WERI-Rb-1 (cell line): Measurements from ENCODE around the gene ITGA7.

ENCODE experiments used
- DNase-seq: peaks from one replicate; pipeline ENCODE4 v3.0.0-alpha.2; 2020
- H3K27ac ChIP-seq: fragments of 250-450 bp; sonication (Bioruptor Pico); 2 replicates; pipeline ENCODE4 v1.5.1; 2020; ENCODE audit warnings: mild to moderate bottlenecking, moderate library complexity
- H3K27me3 ChIP-seq: fragments of 250-450 bp; sonication (Bioruptor Pico); 2 replicates; pipeline ENCODE4 v1.5.1; 2021; ENCODE audit warnings: mild to moderate bottlenecking, low read depth, moderate library complexity; ENCODE audit not compliant: insufficient read depth, severe bottlenecking
- H3K36me3 ChIP-seq: fragments of 250-450 bp; sonication (Bioruptor Pico); 2 replicates; pipeline ENCODE4 v1.5.1; 2020; ENCODE audit warnings: mild to moderate bottlenecking, moderate library complexity
- H3K4me3 ChIP-seq: 2 replicates; pipeline ENCODE4 v1.5.1; 2011; ENCODE audit warnings: low read depth, mild to moderate bottlenecking, control low read depth, low read length
- H3K9me3 ChIP-seq: fragments of 250-450 bp; sonication (Bioruptor Pico); 2 replicates; pipeline ENCODE4 v1.5.1; 2021; ENCODE audit warnings: mild to moderate bottlenecking, moderate library complexity; ENCODE audit not compliant: severe bottlenecking
- TF ChIP-seq, protein P1 (sequence below): IDR thresholded peaks from 2 replicates; pipeline ENCODE4 v1.5.1; 2011; ENCODE audit warnings: low read depth, mild to moderate bottlenecking, control low read depth, inconsistent platforms, low read length

ITGA7 gene

DNA sequence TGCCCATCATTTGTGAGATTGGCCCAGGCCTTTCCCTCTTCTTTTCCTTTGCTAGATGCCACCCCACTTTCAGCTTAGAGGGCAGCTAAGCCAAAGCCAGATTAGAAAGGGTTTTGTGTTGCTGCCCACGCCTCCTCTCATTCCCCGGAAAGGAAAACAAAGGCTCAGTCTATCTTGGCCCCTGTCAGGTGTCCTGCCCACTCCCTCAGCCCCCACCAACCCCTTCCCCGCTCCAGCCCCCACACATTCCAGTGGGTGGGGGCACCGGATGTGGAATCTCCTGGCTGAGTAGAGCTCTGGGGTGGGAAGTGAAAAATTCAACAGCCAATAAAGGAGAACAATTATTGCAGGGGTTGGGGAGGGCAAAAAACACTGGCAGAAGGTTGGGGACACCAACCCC lies 10.3 kb upstream of the ITGA7 start:
- peak overlapping the region; percentile 81 for H3K27ac ChIP-seq
- peaks cover 11% of the 10 kb centered on the region for H3K36me3 ChIP-seq
- DNase-seq: peak; percentile 56
- no peak overlapping the region; the same call in 1 of the 2 replicates for H3K4me3 ChIP-seq
- no peaks in the 10 kb centered on the region for H3K27me3 ChIP-seq
- TF ChIP-seq, protein P1, sequence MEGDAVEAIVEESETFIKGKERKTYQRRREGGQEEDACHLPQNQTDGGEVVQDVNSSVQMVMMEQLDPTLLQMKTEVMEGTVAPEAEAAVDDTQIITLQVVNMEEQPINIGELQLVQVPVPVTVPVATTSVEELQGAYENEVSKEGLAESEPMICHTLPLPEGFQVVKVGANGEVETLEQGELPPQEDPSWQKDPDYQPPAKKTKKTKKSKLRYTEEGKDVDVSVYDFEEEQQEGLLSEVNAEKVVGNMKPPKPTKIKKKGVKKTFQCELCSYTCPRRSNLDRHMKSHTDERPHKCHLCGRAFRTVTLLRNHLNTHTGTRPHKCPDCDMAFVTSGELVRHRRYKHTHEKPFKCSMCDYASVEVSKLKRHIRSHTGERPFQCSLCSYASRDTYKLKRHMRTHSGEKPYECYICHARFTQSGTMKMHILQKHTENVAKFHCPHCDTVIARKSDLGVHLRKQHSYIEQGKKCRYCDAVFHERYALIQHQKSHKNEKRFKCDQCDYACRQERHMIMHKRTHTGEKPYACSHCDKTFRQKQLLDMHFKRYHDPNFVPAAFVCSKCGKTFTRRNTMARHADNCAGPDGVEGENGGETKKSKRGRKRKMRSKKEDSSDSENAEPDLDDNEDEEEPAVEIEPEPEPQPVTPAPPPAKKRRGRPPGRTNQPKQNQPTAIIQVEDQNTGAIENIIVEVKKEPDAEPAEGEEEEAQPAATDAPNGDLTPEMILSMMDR: no peak
- H3K9me3 ChIP-seq: no peaks in the 10 kb centered on the region

DNA sequence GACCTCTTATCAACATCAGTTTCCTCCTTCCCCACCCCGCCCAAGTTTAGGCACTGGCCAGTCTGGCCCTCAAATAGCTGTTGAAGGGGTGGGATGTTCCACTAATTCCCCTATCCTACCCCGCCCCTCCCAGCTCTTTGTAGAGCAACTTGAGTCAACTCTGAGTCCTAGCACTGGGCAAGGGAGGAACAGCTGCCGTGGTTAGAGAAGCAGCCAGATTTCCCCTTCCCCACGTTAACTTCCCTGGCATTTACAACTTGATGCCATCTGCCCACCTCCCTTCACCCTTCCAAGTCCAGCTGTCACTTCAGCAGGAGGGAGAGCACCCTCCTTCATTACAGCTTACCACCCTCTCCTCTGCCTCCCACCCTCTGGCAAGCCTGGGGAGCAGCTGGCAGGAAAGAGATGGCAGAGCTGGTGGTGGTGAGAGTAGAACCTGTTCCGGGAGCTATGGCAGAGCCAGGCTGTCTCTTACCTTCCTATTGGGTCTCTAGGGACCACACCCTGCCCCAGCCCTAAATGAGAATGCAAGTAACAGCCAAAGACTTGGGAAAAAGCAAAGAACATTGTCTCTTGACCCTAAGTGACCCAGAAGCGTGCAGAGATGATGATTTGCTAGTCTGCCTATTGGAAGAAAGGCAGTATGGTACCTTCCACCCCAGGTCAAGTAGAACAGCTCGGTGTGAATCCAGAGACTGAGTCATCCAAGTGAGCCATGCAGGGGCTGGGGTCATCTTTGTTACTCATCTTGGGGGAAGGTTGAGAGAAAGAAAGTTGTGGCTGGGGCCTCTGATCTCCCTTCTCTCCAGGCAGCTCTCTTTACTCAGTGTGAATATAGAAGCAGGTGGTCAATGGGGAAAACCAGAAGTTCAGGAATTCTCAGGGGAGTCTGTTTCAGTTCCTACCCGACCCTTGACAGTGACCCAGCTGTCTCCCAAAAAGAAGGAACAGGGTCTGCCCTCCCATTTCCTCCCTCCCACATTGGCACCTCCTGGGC lies 9.6 kb upstream of the ITGA7 start:
- TF ChIP-seq, protein P1: no peak
- Histone ChIP-seq H3K9me3 (no peaks in the 10 kb centered on the region), H3K27ac (peak overlapping the region; percentile 90), H3K36me3 (peaks cover 11% of the 10 kb centered on the region; the same call in 1 of the 2 replicates), H3K27me3 (no peaks in the 10 kb centered on the region), H3K4me3 (peak overlapping the region; percentile 92)
- no peak for DNase-seq

DNA sequence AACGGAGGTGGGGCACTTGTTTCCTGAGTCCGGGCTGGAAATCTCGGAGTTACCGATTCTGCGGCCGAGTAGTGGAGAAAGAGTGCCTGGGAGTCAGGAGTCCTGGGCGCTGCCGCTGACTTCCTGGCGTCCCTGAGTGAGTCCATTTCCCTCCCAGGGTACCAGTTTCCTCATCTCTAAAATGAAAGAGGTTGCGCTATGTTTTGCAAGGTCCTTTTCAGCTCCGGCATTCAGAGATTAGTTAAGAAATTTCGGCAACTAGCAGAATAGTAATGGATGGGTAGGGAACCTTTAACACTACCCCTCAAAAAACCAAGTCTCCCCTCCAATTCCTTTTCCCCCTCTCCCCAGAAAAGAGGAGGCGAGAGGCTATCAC lies 8.9 kb upstream of the ITGA7 start:
- H3K4me3 ChIP-seq: peak overlapping the region; percentile 92
- H3K27ac ChIP-seq: peak overlapping the region; percentile 90
- TF ChIP-seq, protein P1: no peak
- peaks cover 11% of the 10 kb centered on the region; the same call in 1 of the 2 replicates for H3K36me3 ChIP-seq
- no peak for DNase-seq
- H3K27me3 ChIP-seq: no peaks in the 10 kb centered on the region
- no peaks in the 10 kb centered on the region for H3K9me3 ChIP-seq

DNA sequence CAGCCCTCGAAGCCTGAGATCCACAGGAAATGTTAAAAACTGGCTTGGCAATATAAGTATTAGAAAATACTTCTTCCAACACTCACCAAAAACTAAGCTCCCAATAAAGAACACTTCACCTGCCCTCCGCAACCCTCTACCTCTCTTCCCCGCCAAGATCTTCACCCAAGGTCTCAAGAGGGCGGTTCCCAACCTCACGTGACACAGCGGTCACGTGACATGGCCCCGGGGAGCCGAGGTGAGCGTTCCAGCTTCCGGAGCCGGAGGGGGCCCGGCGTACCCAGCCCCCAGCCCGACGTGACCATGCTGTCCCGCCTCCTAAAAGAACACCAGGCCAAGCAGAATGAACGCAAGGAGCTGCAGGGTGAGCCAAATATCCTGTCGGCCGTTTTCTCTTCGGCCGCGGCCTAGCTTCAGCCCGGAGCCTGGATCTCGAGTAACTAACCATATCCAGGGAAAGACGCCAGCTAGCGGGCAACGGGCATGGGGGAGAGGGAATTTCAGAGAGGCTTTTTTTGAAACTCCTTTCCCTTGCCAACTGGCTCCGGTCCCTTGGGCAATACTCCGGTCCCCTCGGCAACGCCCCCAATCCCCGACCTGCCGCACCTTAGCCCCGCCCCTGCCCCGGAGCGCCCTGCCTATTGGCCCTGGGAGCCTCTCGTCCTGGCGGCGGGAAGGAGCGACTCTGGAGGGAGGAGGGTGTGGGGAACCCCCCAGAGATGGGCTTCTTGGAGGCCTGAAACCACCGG lies 8.3 kb upstream of the ITGA7 start, which contains the start of gene BLOC1S1:
TSS of gene BLOC1S1 (plus strand) at position 214 of the 749 bp plus-strand sequence. CDS start at position 220, 6 bp downstream.
- Histone ChIP-seq H3K4me3 (peak within 1 kb of the TSS; percentile 92), H3K9me3 (no peaks in the 10 kb centered on the region), H3K36me3 (peaks cover 11% of the 10 kb centered on the region; the same call in 1 of the 2 replicates), H3K27ac (peak within 1 kb of the TSS; percentile 90), H3K27me3 (no peaks in the 10 kb centered on the region)
- TF ChIP-seq, protein P1: no peak
- peak; percentile 94 for DNase-seq

DNA sequence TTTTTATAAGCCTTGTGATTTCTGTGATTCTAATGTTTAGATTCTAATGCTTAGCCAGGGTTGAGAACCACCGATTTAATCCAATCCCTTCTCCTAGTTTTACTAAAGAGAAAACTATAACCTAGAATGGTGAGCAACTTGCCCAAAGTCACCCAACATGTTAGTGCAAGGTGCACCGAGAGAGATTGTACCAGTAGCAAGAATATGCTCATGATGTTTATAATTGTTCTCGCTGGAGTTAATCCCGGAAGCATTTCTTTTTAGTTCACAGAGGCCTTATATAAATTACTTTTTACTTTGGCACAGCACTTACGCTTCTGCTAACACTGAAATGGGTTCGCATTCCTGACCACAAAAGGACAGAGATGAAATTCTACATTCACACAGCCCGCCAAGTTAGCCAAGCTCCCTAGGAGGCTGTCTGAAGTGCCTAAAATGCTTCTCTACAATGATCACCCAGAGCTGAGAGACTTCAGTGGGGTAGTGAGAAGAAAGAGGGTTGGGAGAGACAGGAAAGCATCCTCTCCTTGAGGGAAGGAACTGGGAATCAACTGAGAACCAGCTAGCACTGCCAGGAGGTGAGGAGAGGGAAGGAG lies 7.6 kb upstream of the ITGA7 start:
- H3K27me3 ChIP-seq: no peaks in the 10 kb centered on the region

More for the DNA sequence above, 7.6 kb upstream of the ITGA7 start:
- DNase-seq: no peak
- Histone ChIP-seq H3K27ac (peak overlapping the region; percentile 90), H3K9me3 (no peaks in the 10 kb centered on the region), H3K36me3 (peaks cover 11% of the 10 kb centered on the region; the same call in 1 of the 2 replicates), H3K4me3 (peak overlapping the region; percentile 92)
- TF ChIP-seq, protein P1: no peak
